T-helper 9 cell (primary cell): ENCODE measurements around the gene GRAMD1B.
"Not testable (repeated sequence)": the region's sequence is repeated elsewhere in the genome, so short reads cannot be mapped to it uniquely, and the experiment has no call there.

Experiments used
- DNase-seq: peaks from one replicate; pipeline ENCODE4 v3.0.0-alpha.2; 2020

The GRAMD1B gene

DNA sequence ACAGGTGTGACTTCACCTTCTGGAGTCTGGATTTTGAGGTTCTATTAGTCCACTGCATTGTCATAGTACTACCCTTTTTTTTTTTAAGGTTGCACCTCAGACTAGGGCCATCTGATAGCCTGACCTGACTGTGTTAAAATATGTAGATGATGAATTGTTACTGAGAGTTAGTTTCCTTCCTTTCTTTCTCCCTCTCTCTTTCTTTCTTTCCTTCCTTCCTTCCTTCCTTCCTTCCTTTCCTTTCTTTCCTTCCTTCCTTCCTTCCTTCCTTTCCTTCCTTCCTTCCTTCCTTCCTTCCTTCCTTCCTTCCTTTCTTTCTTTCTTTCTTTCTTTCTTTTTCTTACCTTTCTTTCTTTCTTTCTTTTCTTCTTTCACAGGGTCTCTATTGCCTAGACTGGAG is 83.2 kb downstream of the GRAMD1B start:
- DNase-seq: not testable (repeated sequence)

DNA sequence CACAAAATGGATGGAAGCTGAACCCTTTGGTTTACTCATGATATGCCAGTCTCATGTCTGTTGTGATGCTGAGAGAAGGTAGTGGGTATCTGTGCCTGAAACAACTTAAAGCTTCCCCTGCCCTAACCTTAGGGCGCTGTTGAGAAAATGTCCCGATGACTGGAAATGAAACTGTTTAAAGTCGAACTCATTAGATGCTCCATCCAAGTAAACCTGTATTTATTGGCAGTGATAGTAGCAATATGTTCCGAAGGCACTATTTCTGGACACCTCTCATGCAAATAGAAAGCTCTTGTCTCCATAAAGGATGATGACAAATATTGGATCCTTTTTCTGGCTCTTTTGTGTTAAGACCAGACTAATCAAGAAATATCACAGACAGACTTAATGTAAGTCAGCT is 86.2 kb downstream of the GRAMD1B start:
- DNase-seq: no peak

DNA sequence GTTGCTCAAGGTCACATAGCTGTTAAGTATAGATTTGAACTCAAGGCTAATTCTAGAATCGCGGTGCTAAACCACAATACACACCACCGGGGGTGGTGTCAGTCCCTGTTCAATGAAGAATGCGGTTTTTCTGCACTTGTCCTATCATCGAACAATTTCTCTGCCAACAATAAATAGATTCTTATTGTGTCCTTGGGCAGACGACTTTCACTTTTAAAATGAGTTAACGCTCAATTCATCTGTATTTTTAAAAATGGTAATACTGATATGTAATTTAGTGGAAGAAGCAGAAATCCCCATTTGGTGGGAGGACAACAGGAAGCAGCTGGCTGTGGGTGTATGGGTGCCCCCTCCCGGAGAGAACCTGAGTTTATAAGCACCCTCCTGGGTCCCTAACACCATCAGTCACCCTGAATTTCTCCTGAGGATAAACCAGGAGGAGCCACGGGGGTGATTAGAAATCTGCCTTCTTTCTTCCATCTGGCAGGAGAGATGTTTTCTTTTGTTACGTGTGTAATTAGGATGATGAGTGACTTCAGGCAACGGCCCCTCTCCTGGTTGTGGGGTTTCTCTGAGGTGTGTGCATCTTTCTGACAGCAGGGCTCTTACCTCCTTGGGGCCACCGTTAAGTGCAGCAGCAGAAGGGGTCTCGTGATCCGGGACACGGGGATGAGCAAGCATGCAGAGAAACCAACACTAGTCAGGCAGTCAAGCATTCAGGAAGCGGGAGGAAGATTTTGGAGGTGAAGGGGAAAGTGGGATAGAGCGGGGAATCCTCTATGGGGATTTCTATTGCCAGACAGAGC is 87.7 kb downstream of the GRAMD1B start:
- no peak for DNase-seq

DNA sequence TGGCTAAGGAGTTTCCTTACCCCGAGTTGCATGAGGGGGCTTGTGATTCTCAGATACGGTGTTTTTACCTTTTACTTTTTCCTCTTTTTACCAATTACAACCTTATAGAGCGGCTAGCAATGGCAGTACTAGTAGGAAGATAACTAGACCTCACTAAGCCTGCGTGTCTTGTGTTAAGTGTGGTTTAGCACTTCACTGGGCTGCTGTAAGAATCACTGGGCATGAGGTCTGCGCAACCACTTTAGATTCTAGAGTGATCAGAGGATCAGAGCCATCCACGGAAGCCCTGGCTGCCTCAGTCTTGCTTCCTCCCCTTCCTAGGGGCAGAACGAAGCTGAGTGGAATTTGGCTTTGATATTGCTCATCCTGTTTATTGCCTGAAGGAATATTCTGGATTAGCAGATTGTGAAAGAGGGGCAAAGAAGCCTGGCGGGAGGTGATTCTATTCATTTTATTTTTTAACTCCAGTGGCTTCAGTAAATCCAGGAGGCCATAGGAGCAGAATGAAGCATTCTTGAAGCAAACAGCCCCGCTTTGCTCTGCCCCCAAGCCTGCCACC is 88.5 kb downstream of the GRAMD1B start:
- DNase-seq: no peak

DNA sequence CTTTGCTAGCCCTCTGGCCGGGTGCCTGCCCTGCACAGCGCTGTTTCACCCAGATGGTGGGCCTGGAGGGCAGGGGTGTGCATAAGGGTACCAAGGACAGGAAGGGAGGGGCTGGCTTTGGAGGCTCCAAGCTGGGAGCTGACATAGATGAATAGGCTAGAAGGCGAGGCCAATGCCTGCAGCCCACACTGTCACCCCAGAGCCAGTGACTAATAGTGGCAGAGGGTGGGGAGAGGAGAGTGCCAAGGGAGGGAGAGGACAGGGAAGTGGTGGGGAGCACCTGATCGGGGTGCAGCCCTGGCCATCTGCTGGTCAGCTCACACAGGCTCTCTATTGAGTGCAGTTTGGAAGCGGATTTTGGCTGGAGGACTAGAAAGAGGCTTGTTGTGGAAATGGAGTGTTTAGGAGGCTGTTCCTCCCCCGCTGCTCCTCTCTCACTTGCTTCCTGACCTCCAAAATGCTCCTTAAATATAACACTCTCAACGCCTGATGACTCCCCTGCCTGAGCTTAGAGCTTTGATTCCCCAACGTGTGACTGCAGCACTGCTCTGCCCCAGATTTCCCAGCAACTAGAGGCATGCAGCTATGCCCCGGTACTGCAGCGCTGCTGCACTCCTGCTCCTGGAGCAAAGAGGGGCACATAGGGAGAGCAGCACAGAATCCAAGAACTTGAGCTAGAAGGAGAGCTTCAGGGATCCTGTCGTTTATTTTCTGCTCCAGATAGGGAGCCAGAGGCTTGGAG is 89.2 kb downstream of the GRAMD1B start:
- DNase-seq: no peak

DNA sequence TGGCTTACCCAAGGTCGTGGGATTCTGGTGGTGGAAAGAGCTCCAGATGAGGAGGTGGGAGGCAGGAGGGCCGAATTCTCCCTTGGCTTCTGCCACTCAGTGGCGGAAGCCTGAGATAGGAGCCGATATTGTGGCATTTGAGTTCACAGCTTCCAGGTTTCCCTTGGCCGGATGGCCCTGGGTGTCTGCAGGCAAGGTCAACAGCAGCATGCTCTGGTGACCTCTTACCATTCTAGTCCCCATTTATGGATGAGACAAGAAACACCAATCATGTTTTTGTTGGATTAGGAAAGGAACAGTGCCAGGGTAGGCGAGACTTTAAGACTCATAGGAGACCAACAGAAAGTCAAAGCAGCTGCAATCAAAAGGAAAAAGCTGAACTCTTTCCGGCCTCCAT is 89.7 kb downstream of the GRAMD1B start:
- DNase-seq: no peak

DNA sequence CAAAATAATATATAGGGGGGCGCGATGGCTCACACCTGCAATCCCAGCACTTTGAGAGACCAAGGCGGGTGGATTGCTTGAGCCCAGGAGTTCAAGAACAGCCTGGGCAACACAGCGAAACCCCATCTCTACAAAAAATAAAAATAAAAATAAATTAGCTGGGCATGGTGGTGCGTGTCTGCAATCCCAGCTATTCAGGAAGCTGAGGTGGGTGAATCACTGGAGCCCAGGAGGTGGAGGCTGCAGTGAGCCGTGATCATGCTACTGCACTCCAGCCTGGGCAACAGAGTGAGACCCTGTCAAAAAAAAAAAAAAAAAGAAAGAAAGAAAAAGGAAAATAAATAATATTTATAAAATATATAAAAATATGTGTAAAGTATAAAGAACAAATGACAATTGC is 90.4 kb downstream of the GRAMD1B start:
- not testable (repeated sequence) for DNase-seq

DNA sequence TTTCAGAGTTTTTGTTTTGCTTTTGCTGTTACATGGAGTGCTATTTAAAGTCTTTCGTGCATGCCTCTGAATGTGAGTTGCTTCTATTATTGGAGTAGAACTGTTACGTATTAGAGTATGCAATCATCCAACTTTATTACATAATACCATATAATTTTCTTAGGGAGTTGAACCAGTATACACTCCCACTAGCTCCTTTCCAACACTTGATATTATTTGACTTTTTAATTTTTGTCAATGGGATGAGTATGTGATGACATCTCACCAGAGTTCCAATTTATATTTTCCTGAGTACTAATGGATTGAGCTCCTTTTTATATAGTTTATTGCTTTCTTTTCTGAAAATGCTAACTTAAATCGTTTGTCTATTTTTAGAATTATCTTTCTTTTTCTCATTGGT is 90.9 kb downstream of the GRAMD1B start:
- DNase-seq: no peak

DNA sequence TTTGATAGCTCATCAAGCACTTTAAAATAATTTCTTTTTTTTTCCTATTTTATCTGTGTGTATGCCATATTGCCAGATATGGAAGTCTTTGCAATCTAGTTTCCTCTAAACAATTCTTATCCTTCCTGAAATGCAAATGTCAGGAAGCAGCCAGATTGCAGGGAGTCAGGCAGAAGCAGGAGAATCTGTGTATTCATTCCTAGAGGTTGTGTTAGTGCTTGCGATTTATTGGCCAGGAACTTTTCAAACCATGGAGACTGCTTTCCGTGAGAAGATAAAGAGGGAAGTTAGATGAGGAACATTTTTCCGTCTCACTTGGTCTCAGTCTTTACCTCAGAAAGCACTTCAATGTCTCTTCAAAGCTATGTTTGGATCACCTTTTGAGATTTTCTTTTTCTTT is 91.9 kb downstream of the GRAMD1B start:
- no peak for DNase-seq

DNA sequence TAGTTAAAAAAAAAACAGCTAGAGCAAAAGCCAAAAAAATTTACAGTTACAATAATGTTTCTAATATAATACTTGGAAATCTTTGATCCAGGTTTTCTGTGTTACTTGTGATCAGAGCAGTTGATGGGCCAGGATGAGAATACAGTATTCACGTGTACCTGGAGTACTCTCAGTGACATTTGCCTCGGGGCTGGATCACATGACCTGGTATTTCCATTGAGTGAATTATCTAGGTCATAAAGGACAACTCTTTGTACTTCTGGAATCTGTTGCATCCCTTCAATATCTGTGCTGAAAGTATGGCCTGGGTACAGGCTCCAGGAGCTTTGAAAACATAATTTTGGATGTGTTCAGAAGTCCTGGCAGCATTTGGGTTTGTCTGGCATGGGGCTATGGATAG is 93.5 kb downstream of the GRAMD1B start:
- no peak for DNase-seq

DNA sequence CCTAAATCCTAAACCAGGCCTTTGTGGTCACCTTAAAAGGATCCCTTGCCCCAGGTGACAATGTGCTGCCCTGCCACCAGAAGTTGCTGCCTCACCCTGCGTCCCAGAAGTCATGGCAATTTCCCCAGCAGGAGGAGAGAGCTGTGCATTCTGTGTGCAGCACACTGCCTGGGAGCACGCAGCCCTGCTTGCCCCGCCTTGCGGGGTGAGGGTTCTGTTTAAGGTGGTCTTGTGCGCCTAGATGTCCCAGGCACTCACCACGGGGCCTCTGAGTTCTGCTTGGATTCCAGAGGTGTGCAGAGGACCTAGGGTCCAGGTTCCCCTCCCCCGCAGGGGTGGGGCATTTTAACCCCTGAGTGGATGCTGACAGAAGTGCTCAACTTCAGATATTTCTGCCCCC is 95.0 kb downstream of the GRAMD1B start:
- no peak for DNase-seq

DNA sequence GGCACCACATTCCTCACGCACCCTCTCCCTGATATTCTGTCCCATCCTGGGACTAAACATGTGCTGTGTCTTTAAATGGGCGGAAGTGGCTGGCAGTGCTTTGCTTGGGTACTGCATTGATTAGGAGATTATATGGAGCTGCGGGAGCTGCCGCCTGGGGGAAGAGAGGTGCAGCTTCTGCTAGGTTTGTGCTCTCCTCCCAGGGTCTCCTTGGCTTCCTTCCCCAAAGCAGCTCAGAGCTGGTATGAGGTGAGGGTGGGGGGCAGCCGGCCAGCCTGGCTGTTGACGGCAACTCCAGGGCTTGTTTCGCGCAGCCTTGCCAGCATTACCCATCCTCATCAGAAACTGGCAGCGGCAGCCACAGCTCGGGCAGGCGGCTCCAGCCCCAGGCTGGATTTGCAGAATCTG is 95.4 kb downstream of the GRAMD1B start:
- DNase-seq: no peak

DNA sequence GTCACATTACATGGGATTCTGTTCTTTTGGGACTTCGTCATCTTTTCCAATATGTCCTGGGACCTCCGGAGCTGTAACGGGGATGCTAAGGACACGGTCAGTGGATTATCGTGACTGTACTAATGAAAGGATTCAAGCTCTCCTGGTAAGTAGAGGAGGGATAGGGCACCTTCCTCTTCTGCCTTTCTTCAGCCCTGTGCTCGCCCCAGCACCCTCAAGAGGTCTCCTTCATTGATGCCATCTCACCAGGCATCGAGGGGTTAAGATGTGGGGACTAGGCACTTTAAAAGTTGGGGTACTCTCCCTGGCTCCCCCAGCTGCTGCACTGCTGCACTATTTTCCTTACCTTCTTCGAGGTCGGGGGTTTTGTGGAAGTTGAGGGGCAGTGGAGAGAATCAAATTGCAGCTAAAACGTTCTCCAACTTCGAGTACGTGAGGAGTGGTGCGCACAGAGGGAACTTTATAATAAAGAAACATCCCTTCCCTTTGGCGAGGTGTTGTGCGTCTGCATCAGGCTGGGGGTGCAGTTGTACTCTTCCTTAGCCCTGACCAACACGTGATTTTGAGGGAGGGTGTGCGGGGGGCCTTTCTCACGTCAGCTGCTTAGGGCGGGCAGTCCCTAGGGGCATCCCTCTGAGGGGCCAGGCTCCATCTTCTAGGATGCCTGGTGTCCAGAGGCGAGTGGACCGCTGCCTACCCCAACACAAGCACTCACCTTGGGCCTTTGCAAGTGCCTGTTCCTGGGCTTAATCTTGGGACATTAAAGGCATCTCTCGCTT is 96.1 kb downstream of the GRAMD1B start:
- no peak for DNase-seq

DNA sequence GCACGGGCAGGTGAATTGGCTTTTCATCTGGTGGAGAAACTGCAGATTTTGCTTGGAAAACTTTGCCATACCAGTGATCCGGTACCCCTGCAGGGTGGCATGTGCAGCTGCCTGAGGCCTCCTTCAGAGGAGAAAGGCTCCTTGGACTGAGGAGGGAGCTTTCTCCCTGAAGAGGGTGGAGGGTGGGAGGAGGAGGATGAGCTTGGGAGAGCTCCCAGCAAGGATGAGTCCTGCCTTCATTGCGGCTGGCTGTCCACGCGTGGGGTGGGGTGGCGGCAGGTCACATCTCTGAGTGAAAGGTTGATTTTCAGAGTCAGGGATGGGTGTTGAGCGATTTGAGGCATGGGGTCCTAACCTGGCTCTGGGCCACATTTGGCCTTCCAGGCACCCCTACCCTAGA is 96.8 kb downstream of the GRAMD1B start:
- no peak for DNase-seq

DNA sequence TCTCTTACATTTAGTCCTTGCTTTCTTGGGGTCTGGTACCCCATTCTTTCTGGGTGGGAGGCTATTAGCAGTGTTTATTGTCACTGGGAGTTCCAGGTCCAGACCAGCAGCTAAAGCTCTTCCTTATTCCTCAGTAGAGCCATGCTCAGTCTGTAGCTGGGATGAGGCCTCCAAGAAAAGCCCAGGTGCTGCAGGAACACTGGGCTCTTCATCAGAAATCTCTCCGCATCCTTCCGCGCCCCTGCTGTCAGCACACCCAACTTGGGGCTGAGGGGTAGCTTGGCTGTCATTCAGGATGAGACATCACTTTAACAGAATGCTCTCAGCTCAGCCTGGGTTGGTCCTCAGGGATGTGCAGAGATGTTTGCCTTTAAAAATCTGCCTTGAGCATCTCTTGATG is 97.5 kb downstream of the GRAMD1B start:
- DNase-seq: no peak

DNA sequence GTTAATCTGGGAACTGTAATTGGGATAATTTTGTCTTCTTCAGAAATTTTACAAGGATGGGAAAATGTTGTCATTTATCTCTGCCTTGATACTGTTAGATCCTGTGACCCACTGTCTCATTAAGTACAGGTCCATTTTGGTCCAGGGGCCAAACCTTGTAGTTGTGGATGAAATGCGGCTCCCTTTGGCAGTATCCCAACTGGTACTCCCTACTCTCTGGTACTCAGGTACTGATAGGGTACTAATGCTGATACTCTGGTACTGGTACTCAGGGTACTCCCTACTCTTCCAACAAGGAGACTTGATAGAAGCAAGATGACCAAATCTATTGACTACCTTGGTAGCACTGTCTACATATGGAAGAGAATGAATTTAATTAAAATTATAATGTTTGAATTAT is 97.9 kb downstream of the GRAMD1B start:
- no peak for DNase-seq

DNA sequence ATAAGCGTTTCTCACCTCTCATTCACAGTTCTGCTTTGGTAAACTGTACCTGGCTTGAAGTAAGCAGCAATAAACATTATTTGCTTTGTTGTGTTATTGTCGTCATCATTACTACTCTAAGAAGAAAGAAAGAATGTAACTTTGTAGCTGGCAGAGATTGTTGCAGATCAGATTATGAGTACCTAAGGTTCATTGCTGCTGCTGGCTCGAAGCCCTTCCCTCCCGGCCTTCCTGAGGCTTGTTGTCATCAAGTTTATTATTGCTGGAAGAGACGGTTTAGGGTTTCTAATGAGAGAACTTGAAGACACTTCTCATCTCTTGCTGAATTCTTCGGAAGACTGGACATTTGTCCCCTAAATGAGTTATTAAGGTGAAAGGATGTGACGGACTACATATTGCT is 101.3 kb downstream of the GRAMD1B start:
- no peak for DNase-seq

DNA sequence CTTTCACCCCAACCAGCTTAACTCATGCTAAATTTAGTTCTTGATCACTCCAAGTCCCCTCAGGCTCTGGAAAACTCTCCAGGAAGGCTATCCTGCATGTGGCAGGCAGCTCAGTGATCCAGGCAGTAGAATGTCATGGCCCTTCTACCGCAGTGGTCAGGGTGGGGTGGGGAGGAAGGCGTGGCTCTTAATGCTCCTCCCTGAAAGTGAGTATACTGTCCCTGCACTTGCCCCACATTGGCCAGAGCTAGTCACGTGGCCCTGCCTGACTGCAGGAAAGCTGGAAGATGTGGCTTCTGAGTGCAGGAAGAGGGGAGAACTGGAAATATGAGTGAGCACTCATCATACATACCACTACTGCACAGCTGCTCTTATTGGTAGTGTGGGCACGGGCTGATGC is 102.1 kb downstream of the GRAMD1B start:
- no peak for DNase-seq

DNA sequence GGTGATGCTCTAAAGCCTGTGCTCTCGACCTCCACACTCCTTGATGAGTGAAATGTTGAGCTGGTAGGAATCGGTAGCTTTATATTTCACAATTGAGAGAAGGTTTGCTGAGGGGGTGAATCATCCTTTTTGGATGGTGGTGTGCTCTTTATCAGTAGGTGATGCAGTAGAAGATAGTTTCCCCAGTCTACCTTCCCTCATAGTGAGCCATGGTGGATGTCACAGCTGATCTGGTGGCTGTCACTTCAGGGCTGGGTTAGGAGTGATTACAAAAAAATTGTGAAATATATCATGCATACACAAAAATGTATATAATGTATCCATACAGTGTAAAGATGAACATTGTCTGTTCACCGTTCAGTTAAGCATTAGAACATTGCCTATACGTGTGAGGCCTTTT is 105.3 kb downstream of the GRAMD1B start:
- no peak for DNase-seq

DNA sequence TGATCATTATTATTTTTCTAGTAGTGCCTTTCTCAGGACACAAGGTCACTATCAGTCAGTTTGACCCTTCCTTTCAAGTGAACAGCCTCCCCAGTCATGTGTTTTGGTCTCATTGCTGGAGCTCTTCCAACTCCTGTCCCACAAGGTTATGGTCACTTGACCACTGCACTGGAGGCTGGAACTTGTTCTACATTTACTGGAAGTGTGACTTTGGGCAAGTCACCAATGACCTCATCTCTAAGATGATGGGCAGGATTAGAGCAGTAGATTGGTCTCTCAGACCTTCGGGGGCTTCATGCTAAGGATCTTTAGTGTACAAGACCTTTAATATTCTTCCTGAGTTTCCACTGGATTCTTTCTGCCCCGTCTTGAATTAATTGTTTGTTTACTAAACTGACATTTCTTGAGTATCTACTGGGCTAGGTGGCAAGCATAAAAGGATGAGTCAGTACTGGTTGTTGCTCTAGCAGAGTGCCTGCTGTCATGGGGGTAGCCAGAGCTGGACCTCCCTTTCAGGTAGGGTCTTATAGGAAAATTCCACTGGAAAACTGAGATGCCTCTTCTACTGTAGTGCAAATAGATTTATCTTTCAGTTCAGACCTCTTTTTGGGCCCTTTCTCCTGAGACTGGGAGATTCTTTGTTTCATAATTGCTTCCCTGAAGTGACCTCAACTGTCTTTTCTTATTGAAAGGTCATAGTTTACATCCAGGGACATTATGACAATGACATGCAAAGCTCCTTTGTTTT is 106.8 kb downstream of the GRAMD1B start:
- no peak for DNase-seq

DNA sequence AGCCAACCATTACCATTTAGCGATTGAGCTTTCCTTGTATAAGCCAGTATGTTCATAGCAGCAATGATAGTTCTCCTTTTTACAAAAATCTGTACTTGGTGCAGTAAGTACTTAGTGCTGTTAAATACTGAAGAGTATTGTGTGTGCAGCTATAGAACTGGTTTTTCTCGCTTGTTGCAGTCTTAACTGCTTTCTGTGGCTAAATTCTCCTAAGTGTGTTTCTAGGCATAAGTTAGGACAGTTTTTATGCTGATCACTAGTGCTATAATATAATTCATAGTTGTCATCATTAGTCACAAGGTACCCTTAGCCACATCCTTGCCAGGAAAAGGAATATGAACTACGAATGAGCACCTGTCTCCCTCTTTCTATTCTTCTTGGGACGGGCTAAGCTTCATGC is 107.7 kb downstream of the GRAMD1B start:
- no peak for DNase-seq

DNA sequence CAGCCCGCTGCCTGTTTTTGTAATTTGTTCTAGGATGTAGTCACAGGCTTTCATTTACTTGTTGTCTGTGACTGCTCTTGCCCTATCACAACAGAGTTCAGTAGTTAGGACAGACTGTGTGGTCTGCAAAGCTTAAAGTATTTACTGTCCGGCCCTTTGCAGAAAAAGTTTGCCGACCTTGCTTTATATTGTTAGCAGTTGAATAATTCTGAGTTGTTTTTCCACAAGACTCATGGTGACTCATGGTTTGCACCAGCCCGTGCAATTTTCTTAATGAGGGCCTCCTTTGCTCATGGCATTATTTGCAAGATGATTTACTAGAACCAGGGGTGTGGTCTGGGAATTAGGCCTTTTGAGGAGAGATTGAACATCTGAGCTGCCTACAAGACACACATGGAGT is 113.7 kb downstream of the GRAMD1B start:
- DNase-seq: no peak
